Naive thymus-derived CD4-positive, alpha-beta T cell (primary cell): ENCODE data around the gene RUFY3. TPM values are rescaled to one million over a fixed set of nuclear protein-coding genes. Genes with fewer than 3 reads are reported as not detected.
"Not testable (repeated sequence)": the region's sequence is repeated elsewhere in the genome, so short reads cannot be mapped to it uniquely, and the experiment has no call there.

Experiments used
- ATAC-seq: fragments of 150-1000 bp; cut with Tn5 transposase; 2 replicates; pipeline ENCODE4 v1.10.0; 2021; ENCODE audit warnings: mild to moderate bottlenecking, moderate library complexity
- CTCF ChIA-PET: fragments of 350-600 bp; sonication (Branson Sonifier 250); formaldehyde crosslinking; loops from one replicate; lab custom pipeline; 2021; ENCODE audit warnings: antibody characterized with exemption; lab: Charles Lee
- POLR2A ChIA-PET: fragments of 350-600 bp; sonication (Branson Sonifier 250); formaldehyde crosslinking; loops from one replicate; lab custom pipeline; 2021; ENCODE audit warnings: antibody characterized with exemption, inconsistent platforms; lab: Charles Lee
- DNase-seq, 9 donors: peaks; one replicate each; pipeline versions ENCODE4 v3.0.0 to v3.0.0-alpha.2; 2020 to 2022; ENCODE audit warnings: mixed read lengths in 1 of 9
- H3K27ac ChIP-seq: one replicate; pipeline ENCODE4 v1.7.0; 2013; ENCODE audit warnings: mild to moderate bottlenecking, low read depth, low read length, moderate library complexity
- H3K27me3 ChIP-seq, 2 donors: one replicate each; pipeline ENCODE4 v1.7.0; 2013; ENCODE audit warnings: low read length in 2 of 2, mild to moderate bottlenecking in 2 of 2, moderate library complexity in 2 of 2; ENCODE audit not compliant: control insufficient read depth in 2 of 2, insufficient read depth in 2 of 2
- H3K36me3 ChIP-seq, 3 experiments: 1 replicate in 2 of 3; 2 replicates in 1 of 3; pipeline ENCODE4 v1.7.0; 2013; ENCODE audit warnings: low read length in 3 of 3, mild to moderate bottlenecking in 3 of 3, moderate library complexity in 1 of 3; ENCODE audit not compliant: insufficient read depth in 3 of 3, control insufficient read depth in 2 of 3
- H3K4me1 ChIP-seq, 2 donors: one replicate each; pipeline ENCODE4 v1.7.0; 2013; ENCODE audit warnings: low read length in 2 of 2, mild to moderate bottlenecking in 2 of 2, moderate library complexity in 1 of 2; ENCODE audit not compliant: control insufficient read depth in 2 of 2, insufficient read depth in 2 of 2
- H3K4me3 ChIP-seq: 2 replicates; pipeline ENCODE4 v1.7.0; 2013; ENCODE audit warnings: mild to moderate bottlenecking, low read length
- H3K9me3 ChIP-seq, 3 experiments: 1 replicate in 2 of 3; 2 replicates in 1 of 3; pipeline ENCODE4 v1.7.0; 2013; ENCODE audit warnings: low read length in 3 of 3; ENCODE audit not compliant: control insufficient read depth in 2 of 3
- H3K27ac Mint-ChIP-seq, 9 donors: one replicate each; pipeline ENCODE4 v1.8.0; 2020 to 2022; ENCODE audit warnings: mixed read lengths in 9 of 9, mild to moderate bottlenecking in 8 of 9, moderate library complexity in 5 of 9, inconsistent platforms in 2 of 9
- H3K27me3 Mint-ChIP-seq, 5 donors: one replicate each; pipeline ENCODE4 v1.8.0; 2021 to 2022; ENCODE audit warnings: mixed read lengths in 5 of 5, mild to moderate bottlenecking in 1 of 5
- H3K36me3 Mint-ChIP-seq, 5 donors: one replicate each; pipeline ENCODE4 v1.8.0; 2020 to 2022; ENCODE audit warnings: mixed read lengths in 5 of 5, mild to moderate bottlenecking in 3 of 5, inconsistent platforms in 1 of 5
- H3K4me1 Mint-ChIP-seq, 7 donors: one replicate each; pipeline ENCODE4 v1.8.0; 2020 to 2022; ENCODE audit warnings: mixed read lengths in 7 of 7, mild to moderate bottlenecking in 3 of 7, inconsistent platforms in 1 of 7
- H3K4me3 Mint-ChIP-seq, 10 donors: one replicate each; pipeline ENCODE4 v1.8.0; 2020 to 2022; ENCODE audit warnings: mild to moderate bottlenecking in 10 of 10, mixed read lengths in 10 of 10, moderate library complexity in 6 of 10, inconsistent platforms in 2 of 10
- H3K9me3 Mint-ChIP-seq, 11 donors: one replicate each; pipeline ENCODE4 v1.8.0; 2020 to 2022; ENCODE audit warnings: mixed read lengths in 11 of 11, mild to moderate bottlenecking in 4 of 11, inconsistent platforms in 1 of 11, moderate library complexity in 1 of 11
- intact Hi-C, 2 donors: fragments of 100-400 bp; cut with micrococcal nuclease; formaldehyde crosslinking; loops; one replicate each; pipeline ENCODE4 v1.15.1; 2023
- polyA plus RNA-seq, 2 donors: library from polyadenylated mRNA; unstranded; fragments of 300-500 nt; fragmentation: Illumina TruSeq; gene quantifications; one replicate each; pipeline ENCODE4 v1.2.3, GENCODE V29; 2021
- total RNA-seq, 6 experiments: library from RNA in 5 of 6; stranded (reverse) in 5 of 6; gene quantifications; 1 replicate in 5 of 6; 2 replicates in 1 of 6; pipeline ENCODE4 v1.2.3 and lab custom pipeline; 2021 to 2026

RUFY3 gene
- total and polyA plus RNA-seq, 7 experiments from 2014 or later = 4.0 to 41.2 (median 38.6) TPM

DNA sequence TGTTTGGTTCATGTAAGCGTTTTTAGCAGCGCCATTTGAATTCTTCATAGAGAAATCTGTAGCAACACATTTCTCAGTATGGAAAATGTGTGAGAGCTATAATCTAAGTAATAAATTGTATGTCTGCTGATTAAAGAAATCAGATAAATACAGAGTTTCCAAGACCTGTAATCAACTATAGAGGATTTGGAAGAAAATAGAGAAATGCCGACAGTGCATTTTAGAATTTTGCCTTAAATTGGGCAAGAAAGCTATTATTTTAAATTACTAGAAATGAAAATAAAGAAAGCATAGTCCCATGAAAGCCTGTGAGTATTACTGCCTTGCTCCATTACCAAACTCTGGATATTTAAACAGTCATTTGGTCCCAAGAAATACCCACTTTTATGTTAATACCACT is 2.7 kb downstream of the RUFY3 start:
- intact Hi-C loops = no loop called here
- ChIA-PET POLR2A (interaction anchor here (0.6 to 4.1 kb wide), 6 partner anchors 10 to 192 kb away, joined by 4 to 20 read pairs (median 4); no protein-coding TSS in a partner anchor), CTCF (interaction anchor here (1.2 to 2.7 kb wide), 2 partner anchors 10 to 20 kb away, joined by 3 to 9 read pairs; no protein-coding TSS in a partner anchor)
- Mint-ChIP-seq H3K27ac (no peak overlapping the region), H3K4me1 (peaks cover 9 to 35% (median 23%) of the 10 kb centered on the region in 7 donors), H3K4me3 (no peak overlapping the region), H3K27me3 (peaks cover 0 to 3% (median 0%) of the 10 kb centered on the region in 5 donors), H3K9me3 (no peaks in the 10 kb centered on the region), H3K36me3 (peaks cover 0 to 3% (median 0%) of the 10 kb centered on the region in 5 donors)
- DNase-seq (no peak), ATAC-seq (no peak)
- no peak overlapping the region for H3K27ac ChIP-seq
- no peak overlapping the region for H3K4me3 ChIP-seq
- no peaks in the 10 kb centered on the region for H3K36me3 ChIP-seq
- peaks cover 4 to 19% of the 10 kb centered on the region in 2 donors for H3K4me1 ChIP-seq
- no peaks in the 10 kb centered on the region for H3K27me3 ChIP-seq
- H3K9me3 ChIP-seq = no peaks in the 10 kb centered on the region

DNA sequence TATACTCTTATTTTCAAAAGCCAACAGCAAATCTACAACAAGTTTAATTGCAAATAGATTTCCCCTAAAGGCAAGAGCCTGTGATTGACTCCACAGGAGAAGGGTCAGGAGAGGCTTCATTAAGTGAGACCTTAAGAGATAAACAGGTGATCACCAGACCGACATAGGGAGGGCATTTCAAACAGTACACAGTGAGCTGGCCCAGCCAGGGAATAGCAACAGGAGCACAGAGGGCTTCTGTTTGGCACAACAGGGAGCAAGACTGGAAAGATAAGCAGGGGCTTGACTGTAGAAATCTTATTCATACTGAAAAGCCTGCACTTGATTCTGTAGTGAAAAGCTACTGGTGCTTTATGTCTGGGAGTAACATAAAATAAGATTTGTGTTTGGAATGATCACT is 3.9 kb downstream of the RUFY3 start:
- no peak overlapping the region for H3K27ac ChIP-seq
- Mint-ChIP-seq H3K27me3 (peaks cover 0 to 3% (median 0%) of the 10 kb centered on the region in 5 donors), H3K36me3 (peaks cover 0 to 3% (median 0%) of the 10 kb centered on the region in 5 donors), H3K4me1 (peaks cover 9 to 30% (median 23%) of the 10 kb centered on the region in 7 donors), H3K4me3 (no peak overlapping the region), H3K27ac (peak overlapping the region in 1 of 9 donors; percentile 55), H3K9me3 (no peaks in the 10 kb centered on the region)
- intact Hi-C loops = loop anchor here in 1 of 2 donors (1.0 kb wide), 1 partner anchor 12 kb away; no protein-coding TSS in a partner anchor
- H3K9me3 ChIP-seq = no peaks in the 10 kb centered on the region
- ATAC-seq (no peak), DNase-seq (no peak)
- H3K4me3 ChIP-seq = no peak overlapping the region
- H3K27me3 ChIP-seq = no peaks in the 10 kb centered on the region
- H3K36me3 ChIP-seq = no peaks in the 10 kb centered on the region
- H3K4me1 ChIP-seq = peaks cover 4 to 19% of the 10 kb centered on the region in 2 donors
- POLR2A ChIA-PET = interaction anchor here (0.7 kb wide), 1 partner anchor 9 kb away, joined by 3 read pairs; no protein-coding TSS in a partner anchor
- CTCF ChIA-PET = interaction anchor here (1.0 kb wide), 1 partner anchor 10 kb away, joined by 6 read pairs; no protein-coding TSS in a partner anchor

DNA sequence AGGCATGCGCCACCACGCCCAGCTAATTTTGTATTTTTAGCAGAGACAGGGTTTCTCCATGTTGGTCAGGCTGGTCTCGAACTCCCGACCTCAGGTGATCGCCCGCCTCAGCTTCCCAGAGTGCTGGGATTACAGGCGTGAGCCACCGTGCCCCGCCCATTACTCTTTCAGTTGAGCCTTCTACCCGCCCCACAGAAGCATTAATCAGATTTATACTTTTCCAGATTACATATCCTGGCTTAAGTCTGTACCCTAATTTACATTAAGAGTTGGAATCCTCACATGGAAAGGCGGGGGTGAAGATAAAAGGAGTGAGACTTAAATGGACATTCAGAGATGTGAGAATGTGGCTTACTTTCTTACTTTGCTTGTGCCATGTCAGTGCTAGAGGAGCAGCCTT is 4.8 kb downstream of the RUFY3 start:
- DNase-seq, H3K36me3 ChIP-seq, H3K27me3 ChIP-seq, H3K27me3 Mint-ChIP-seq, POLR2A ChIA-PET, H3K36me3 Mint-ChIP-seq, H3K4me3 Mint-ChIP-seq, intact Hi-C loops, H3K4me3 ChIP-seq, ATAC-seq, H3K9me3 ChIP-seq, H3K27ac ChIP-seq, H3K9me3 Mint-ChIP-seq: not testable (repeated sequence)
- peaks cover 4 to 18% of the 10 kb centered on the region in 2 donors for H3K4me1 ChIP-seq
- peaks cover 9 to 25% (median 21%) of the 10 kb centered on the region in 7 donors for H3K4me1 Mint-ChIP-seq
- CTCF ChIA-PET = interaction anchor here (1.0 kb wide), 1 partner anchor 9 kb away, joined by 6 read pairs; no protein-coding TSS in a partner anchor
- peak overlapping the region in 1 of 9 donors; percentile 26 for H3K27ac Mint-ChIP-seq

DNA sequence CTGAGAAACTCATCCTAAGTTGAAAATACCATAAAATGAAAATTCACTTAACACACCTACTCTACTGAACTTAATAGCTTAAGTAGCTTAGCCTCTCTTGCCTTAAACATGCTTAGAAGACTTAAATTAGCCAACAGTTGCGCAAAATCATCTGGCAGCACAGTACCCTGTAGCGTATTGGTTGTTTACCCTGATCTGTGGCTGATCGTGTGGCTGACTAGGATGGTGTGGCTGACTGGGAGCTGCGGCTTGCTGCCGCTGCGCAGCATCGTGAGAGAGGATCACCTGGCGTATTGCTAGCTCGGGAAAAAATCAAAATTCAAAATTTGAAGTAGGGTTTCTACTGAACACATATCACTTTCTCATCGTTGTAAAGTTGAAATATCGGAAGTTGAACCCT is 6.3 kb downstream of the RUFY3 start:
- no peaks in the 10 kb centered on the region for H3K27me3 ChIP-seq
- H3K9me3 ChIP-seq = no peaks in the 10 kb centered on the region
- intact Hi-C loops = no loop called here
- no peak overlapping the region for H3K27ac ChIP-seq
- DNase-seq (no peak), ATAC-seq (no peak)
- H3K27ac Mint-ChIP-seq = peak overlapping the region in 1 of 9 donors; percentile 16
- peaks cover 0 to 3% (median 0%) of the 10 kb centered on the region in 5 donors for H3K36me3 Mint-ChIP-seq
- peaks cover 0 to 3% of the 10 kb centered on the region in 2 donors for H3K4me1 ChIP-seq
- CTCF ChIA-PET = interaction anchor here (0.7 to 1.5 kb wide), 3 partner anchors 9 to 19 kb away, joined by 3 to 8 read pairs (median 4); no protein-coding TSS in a partner anchor
- H3K4me3 ChIP-seq = no peak overlapping the region
- POLR2A ChIA-PET = interaction anchor here (0.5 to 0.8 kb wide), 2 partner anchors 39 to 41 kb away, joined by 3 to 4 read pairs; no protein-coding TSS in a partner anchor
- no peaks in the 10 kb centered on the region for H3K9me3 Mint-ChIP-seq
- peaks cover 5 to 19% (median 18%) of the 10 kb centered on the region in 7 donors for H3K4me1 Mint-ChIP-seq
- H3K27me3 Mint-ChIP-seq = no peaks in the 10 kb centered on the region
- H3K4me3 Mint-ChIP-seq = no peak overlapping the region
- no peaks in the 10 kb centered on the region for H3K36me3 ChIP-seq

DNA sequence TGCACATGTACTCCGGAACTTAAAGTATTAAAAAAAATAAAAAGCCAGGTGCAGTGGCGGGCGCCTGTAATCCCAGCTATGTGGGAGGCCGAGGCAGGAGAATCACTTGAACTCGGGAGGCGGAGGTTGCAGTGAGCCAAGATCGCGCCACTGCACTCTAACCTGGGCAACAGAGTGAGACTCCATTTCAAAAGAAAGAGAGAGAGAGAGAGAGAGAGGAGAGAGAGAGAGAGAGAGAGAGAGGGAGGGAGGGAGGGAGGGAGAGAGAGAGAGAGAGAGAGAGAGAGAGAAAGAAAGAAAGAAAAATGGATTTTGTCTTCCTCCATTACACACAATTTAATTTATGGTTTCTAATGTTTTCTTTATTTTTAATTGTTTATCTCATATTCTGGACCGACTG is 11.1 kb downstream of the RUFY3 start:
- peak overlapping the region in 4 of 9 donors; percentile 51 to 79 (median 76) for H3K27ac Mint-ChIP-seq
- not testable (repeated sequence) for H3K36me3 ChIP-seq
- intact Hi-C loops = loop anchor here (10.0 kb wide), 2 partner anchors 108 to 982 kb away; partner anchors contain the start of gene ENAM (in 1 of the 2)

DNA sequence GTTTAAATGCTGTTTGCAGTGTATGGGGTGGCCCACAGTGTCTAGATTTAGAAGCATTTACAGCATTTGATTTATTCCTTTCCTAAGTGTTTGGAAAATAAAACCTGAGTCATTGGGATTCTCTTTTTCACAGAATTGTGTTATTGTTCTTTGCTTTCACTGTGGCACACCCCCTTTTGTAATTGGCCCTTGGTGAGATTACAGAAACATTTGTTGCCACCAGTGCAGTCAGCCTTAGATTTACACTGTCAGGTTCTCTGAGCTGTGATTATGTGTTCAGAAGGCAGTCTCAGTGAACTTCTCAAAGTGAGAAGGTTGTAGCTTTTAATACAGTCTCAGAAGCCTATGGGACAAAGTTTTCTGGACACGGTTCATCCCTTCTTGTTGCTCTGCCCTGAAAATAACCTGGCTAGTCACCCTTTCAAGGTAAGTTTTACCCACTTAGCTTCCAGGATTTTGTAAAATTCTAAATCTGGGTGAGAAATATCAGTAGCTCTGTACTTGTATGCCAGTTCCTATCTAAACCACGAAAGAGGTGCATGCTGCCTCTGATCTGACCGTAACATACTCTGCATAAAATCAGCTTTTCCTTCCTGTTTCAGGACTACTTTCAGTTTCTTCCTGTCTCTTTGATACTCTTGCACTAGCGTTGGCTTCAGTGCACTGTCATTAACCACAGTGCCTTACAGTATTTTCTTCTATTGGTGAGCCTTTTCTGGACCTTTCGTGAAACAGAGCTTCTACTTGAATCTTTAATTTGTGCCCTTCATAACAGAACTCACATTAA is 12.6 kb downstream of the RUFY3 start:
- intact Hi-C loops = loop anchor here (1.0 to 10.0 kb wide), 7 partner anchors 12 to 980 kb away; partner anchors contain the start of genes MOB1B (in 2 of the 2), UTP3 (in 2 of the 2), ENAM (in 1 of the 2) and GRSF1 (in 1 of the 2)
- peak overlapping the region; percentile 73 for H3K27ac ChIP-seq
- H3K36me3 ChIP-seq = no peaks in the 10 kb centered on the region
- H3K4me3 ChIP-seq = peak overlapping the region; percentile 52
- ATAC-seq = peak; percentile 91
- ChIA-PET POLR2A (interaction anchor here (0.6 to 6.6 kb wide), 13 partner anchors 8 to 175 kb away, joined by 3 to 131 read pairs (median 6); partner anchors contain the start of genes GRSF1, MOB1B, RUFY3 and UTP3), CTCF (interaction anchor here (1.0 to 3.2 kb wide), 16 partner anchors 8 to 270 kb away, joined by 3 to 31 read pairs (median 5); partner anchors contain the start of genes DCK and RUFY3)
- Mint-ChIP-seq H3K4me3 (peak overlapping the region; percentile 67 to 92 (median 82)), H3K36me3 (peaks cover 0 to 1% (median 0%) of the 10 kb centered on the region in 5 donors), H3K27ac (peak overlapping the region; percentile 33 to 94 (median 87)), H3K27me3 (no peaks in the 10 kb centered on the region), H3K9me3 (no peaks in the 10 kb centered on the region), H3K4me1 (peaks cover 23 to 57% (median 48%) of the 10 kb centered on the region in 7 donors)
- DNase-seq = peak in 7 of 9 donors; percentile 52 to 74 (median 68)
- peaks cover 34 to 42% of the 10 kb centered on the region in 2 donors for H3K4me1 ChIP-seq
- no peaks in the 10 kb centered on the region for H3K27me3 ChIP-seq
- no peaks in the 10 kb centered on the region for H3K9me3 ChIP-seq

More for the DNA sequence above, 11.1 kb downstream of the RUFY3 start:
- CTCF ChIA-PET, H3K4me3 ChIP-seq, H3K36me3 Mint-ChIP-seq, H3K27ac ChIP-seq, H3K27me3 ChIP-seq, ATAC-seq, DNase-seq, H3K9me3 Mint-ChIP-seq, H3K27me3 Mint-ChIP-seq, H3K9me3 ChIP-seq: not testable (repeated sequence)
- H3K4me1 Mint-ChIP-seq = peaks cover 23 to 57% (median 48%) of the 10 kb centered on the region in 7 donors
- peaks cover 34 to 39% of the 10 kb centered on the region in 2 donors for H3K4me1 ChIP-seq
- peak overlapping the region in 2 of 10 donors; percentile 21 to 23 for H3K4me3 Mint-ChIP-seq
- POLR2A ChIA-PET = interaction anchor here (0.7 to 6.6 kb wide), 2 partner anchors 28 to 227 kb away, joined by 3 to 131 read pairs; no protein-coding TSS in a partner anchor
